ENCODE results near the gene MYO5A.
"Not testable (repeated sequence)": the region's sequence is repeated elsewhere in the genome, so short reads cannot be mapped to it uniquely, and the experiment has no call there.

Gene MYO5A

DNA sequence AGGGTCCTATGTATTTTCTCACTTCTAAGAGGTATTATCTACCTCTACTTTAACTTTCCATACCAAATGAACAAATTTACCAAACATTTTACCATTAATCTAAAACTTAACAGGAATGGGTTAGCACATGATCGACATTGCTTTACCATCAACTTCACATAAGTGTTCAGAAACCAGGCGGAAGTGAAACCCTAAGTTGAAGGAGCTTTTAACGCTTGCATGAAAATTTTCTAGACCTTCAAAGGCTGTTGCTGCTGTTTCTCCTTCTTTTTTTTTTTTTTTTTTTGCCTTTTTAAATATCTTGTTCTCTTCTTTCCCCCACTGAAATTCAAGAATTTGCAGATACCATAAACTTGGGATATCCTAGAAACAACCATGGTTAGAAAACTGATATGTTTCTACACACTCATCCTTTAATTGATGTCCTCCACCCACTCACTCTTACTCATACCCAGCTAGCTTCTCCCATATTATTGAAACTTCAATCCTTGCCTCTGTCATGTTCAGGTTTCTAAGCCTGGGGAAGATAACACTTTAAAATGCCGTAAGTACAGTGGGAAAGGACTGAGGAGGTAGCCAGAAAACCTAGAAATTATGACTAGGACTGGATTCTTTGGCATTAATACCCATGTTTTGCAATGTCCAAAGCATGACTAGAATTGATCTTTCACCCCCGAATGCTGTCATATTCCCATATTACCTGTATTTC lies 24.7 kb downstream of the MYO5A start:
- no peak for DNase-seq

DNA sequence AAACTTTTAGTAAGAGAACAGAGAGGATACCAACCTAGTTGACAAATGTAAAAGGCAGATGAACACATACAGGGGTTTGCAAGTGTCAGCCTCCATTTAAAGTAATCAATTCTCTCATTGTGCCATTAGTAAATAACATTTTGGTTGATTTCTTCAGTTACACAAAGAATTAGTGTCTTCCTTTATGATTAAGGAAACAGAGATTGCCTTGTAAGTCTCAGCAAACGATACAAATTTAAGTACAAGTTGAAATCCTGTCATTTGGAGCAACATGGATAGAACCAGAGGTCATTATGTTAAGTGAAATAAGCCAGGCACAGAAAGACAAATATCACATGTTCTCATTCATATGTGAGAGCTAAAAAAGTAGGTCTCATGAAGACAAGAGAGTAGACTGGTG lies 26.1 kb downstream of the MYO5A start:
- no peak for DNase-seq

DNA sequence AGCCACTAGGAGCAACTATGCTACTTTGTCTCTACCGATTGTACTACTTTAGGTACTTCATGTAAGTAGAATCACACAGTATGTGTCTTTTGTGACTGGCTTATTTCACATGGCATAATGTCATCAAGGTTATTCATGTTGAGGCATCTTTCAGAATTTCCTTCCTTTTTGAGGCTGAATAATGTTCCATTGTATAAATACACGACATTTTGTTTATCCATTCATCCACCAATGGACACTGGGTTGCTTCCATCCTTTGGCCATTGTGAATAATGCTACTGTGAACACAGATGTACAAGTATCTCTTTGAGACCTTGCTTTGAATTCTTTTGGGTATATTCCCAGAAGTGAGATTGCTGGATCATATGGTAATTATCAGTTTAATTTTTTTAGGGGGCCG lies 29.2 kb downstream of the MYO5A start:
- no peak for DNase-seq

DNA sequence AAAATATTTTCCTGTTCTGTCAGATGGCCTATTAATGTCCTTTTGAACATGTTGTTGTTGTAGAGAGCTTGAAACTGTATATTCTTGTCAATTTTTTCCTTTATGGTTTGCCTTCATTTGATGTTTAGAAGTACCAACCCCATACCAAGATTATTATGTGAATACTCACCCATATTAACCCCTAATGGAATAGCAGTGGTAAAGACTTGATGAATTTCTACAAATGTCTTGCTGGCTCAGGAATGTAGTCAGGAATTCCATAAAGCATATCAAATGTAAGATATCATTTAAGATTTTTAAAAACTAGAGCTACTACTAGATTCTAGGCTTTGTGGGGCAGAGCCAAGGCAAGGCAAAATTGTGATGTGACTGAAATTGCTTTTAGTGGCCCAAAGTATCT lies 30.0 kb downstream of the MYO5A start:
- DNase-seq = no peak

DNA sequence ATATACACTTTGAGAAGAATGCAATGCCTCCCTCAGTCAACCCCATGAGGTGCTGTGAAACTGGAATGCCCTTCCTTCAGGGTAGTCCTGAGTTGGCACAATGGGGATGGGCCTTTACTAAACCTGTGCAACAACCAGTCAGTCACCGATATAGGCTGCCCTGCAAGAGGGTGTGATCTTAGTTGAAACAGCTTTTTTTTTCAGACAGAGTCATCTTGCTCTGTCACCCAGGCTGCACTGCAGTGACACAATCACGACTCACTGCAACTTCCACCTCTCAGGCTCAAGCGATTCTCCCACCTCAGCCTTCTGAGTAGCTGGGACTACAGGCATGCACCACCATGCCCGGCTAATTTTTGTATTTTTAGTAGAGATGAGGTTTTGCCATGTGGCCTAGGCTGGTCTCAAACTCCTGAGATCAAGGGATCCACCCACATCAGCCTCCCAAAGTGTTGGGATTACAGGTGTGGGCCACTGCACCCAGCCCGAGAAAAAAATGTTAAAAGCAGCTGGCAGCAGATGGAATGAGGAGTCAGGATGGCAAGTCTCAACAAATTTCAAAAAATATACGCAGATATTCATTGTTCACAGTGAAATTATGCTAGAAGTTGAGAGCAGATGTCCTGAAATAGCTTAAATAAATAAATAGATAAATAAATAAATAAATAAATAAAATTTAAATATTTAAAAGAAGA lies 31.8 kb downstream of the MYO5A start:
- DNase-seq = no peak

DNA sequence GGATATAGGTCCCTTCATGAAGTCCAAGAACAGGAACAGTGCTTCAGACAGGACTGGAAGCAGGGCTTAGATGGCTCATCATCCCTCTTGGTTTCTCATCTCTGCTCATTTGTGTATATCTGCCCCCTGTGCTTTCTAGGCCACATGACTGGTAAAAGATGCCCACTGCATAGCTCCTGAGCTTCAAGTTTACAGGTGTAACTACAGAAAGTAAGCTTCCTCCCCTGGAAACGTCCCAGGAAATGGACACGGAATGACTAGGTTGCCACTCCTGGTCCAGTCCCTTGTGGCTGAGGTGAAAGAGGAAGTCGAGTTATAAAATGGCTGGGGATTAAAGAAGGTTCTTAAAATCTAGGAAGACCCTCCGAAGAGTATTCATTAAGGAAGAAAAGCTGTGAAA lies 32.5 kb downstream of the MYO5A start:
- DNase-seq = no peak

DNA sequence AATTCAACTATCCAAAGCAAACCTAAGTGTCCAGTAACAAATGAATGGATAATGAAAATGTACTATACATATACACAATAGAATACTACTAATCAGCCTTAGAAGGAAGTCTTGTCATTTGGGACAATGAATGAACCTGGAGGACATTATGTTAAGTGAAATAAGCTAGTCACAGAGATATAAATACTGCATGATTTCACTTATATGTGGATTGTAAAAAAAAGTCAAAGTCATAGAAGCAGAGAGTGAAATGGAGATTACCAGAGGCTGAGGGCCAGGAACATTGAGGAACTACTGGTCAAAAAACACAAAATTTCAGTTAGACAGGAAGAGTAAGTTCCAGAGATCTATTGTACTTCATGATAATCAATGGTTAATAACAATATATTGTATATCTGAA lies 33.6 kb downstream of the MYO5A start:
- DNase-seq = no peak

DNA sequence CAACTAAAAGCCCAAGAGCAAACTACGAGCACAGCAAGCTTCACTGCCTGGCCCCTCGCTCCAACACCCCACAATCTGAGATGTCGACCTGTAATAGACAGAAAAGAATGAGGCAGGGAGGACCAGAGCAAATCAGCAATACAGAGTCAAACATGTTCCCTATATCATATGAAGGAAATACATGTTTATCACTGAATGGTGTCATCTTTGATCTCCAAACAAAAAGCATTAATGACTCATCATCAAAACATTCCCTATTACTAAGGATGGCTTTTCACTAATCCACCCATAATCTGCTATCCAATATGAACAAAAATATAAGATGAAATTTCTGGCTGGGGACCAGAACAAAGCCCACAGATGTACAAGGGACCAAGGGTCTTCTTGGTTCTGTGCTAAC lies 34.7 kb downstream of the MYO5A start:
- DNase-seq = no peak

DNA sequence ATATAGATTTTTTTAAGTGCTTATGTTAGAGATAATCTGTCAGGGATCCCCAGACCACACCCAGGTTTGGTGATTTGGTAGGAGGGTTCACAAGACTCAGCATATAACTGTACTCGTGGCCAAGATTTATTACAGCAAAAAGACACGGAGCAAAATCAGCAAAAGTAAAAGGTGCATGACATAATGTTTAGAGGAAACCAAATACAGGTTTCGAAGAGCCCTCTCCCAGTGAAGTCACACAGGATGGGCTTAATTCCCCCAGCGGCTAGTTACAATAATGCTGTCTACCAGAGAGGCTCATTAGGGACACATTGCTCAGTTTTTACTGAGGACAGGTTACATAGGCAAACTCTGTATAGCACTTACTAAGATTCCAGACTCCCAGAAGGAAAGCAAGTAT lies 36.5 kb downstream of the MYO5A start:
- no peak for DNase-seq

DNA sequence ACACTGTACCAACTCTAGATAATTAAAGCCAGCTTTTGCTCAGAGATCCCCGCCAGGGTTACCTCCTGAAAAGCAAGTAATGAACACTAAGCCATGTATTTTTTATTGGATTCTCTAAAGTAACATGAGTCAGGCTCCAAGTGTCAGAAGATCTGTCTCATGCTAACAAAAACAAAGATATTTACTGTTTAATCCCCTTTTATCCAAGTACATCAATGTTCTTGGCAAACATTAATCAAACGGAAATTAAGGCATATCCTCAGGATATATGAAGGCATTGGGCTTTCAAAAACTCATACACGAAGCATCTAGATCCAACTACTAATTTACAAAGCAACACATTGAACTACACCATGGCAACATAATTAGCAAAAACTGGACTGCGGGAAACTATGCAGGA lies 37.2 kb downstream of the MYO5A start:
- DNase-seq = no peak

DNA sequence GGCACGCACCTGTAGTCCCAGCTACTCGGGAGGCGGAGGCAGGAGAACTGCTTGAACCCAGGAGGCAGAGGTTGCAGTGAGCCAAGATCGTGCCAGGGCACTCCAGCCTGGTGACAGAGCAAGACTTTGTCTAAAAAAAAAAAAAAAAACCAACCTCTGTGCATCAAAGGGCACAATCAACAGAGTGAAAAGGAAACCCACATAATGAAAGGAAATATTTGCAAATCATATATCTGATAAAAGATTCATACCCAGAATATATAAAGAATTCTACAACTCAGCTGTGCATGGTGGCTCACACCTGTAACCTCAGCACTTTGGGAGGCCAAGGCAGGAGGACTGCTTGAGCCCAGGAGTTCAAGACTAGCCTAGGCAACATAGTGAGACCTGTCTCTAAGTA lies 39.2 kb downstream of the MYO5A start:
- DNase-seq = not testable (repeated sequence)

DNA sequence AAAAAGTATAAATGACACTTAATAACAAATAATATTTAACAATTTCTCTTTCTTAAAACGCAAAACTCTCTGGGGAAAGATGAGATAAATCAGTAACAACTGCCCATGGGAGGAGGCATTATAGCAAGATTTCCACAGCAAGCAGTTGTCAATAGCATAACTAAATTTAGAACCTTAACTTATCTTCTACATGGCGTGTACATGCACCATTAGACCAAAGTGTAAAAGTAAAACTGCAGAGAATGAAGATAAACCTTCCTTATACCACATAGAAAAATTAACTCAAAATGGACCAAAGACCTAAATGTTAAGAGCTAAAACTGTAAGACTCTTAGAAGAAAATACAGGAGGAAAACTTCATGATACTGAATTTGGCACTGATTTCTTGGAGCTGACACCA lies 39.9 kb downstream of the MYO5A start:
- no peak for DNase-seq

DNA sequence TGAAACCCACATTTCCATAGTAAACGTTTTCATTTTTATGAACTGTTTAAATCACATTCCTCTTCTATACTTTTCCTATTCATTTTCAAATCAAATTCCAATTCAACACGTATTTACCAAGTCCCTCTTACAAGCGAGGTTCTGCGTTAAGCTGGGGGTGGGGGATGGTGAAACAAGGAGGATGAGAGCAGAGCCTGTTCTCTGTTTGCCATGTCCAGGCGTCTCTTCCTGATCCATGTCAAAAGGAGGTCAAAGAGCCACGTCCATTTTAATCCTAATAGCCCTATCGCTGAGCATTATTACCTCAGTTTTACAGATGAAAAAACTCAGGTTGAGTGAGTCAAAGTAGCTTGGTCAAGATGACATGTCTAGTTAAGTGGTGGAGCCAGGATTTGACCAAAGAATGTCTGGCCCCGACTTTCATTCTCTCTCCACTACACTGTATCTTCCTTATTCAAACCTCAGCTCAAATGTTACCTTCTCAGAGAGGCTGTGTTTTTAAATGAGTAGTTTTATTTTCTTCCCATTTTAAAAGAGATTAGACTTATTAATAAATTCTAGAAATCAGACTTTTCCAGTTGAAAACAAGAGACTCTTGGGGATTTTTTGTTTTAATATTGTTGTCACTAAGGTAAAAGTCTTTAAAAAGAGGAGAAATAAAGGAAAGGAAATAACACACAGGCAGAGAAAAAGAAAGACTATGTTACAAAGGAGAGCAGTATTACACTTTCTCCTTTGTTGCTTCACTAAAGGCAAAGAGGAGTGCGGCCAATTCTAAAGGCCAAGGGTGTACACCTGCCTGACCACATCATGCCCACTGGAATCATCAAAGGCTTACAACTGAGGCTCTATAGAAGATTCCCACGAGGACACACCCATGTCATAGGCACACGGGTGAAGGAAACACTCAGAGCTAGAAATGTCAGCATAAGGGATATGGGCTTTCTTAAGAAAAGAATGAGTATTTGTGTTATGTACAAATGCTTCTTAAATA lies 42.4 kb downstream of the MYO5A start:
- DNase-seq = no peak

DNA sequence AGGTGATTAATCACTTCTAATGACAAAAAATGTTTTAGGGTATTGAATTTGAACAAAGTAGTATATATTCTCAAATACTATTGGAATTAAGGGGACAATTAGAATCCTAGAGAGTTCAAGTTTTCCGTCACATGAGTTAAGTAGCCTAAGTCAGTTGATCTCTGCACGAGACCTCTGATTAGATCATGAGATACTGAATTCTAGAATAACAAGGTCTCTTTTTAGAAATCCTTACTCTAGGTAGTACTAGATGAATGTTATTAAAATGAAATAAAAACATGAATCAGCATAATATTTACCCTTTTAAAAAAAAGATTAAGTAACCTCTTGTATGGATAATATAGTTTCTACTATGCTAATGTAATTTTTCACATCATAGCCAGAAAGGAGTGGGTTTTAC lies 43.4 kb downstream of the MYO5A start:
- no peak for DNase-seq

DNA sequence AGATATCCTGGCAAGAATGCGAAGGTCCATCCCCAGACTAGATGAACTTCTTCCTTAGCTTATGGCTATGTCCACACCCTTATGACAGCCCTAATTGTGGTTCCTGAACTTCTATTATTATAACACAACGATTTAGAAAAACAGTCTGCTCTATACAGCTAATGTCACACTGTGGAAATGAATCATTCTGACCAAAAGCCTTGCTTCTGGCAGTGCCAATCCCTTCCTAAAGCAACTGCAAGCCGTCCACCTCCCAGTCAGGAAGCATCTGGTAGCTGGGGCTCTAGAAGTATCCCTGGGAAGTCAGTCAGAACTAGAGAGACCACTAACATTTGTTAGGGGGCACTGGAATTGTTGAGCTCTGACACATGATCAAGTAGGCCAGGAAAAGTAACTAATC lies 45.0 kb downstream of the MYO5A start:
- no peak for DNase-seq

DNA sequence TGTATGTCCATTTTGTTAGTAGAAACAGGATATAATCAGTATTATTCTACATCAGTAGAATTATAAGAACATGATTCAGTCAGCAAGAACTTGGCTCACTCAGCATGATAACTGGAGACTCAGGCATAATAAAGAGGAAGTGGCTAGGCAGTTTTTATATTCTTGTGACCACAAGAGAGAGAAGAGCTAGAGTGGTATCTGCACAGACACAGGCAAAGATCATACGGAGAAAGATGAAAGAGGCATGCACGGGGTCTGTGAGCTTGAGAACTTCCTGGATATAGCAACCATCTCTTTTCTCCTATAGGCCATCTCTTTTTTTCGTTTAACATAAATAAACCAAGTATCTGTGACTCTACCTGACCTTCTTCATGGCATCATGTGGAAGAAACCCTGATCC lies 46.8 kb downstream of the MYO5A start:
- peak; percentile 32 for DNase-seq

DNA sequence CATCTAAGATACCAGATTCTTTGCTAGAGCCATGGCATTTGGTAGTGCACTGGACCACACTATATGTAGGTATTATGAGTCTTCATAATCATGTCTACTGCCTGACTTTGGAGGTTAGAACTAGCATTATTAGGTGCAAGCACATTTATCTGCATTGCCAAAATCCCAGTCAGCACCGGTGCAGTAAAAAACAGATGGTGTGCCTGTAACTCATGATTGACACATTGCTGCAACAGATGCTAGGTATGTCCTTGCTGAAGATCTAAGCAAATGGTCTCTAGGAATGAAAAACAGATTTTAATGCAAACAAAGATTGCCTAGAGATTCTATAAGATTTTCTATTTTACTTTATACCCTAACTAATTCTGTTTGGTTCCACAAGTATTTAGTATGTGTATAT lies 47.7 kb downstream of the MYO5A start:
- no peak for DNase-seq

DNA sequence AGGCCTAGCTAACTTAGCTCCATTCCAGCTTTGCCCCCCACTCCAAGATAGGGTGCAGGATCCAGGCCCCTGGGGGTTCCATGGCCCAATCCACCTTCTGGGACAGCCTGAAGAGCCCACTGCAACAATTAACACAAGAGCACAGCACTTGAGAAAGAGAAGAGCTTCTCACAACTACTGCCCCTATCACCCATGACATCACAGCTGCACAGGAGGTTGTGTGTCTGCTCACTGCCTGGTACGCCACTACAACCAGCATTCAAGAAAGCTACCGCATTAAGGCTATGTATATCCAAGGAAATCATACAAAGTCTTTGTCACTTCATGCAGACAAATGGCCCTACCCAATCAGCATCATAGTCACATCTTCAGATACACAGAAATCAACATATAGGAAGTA lies 62.0 kb downstream of the MYO5A start:
- no peak for DNase-seq

DNA sequence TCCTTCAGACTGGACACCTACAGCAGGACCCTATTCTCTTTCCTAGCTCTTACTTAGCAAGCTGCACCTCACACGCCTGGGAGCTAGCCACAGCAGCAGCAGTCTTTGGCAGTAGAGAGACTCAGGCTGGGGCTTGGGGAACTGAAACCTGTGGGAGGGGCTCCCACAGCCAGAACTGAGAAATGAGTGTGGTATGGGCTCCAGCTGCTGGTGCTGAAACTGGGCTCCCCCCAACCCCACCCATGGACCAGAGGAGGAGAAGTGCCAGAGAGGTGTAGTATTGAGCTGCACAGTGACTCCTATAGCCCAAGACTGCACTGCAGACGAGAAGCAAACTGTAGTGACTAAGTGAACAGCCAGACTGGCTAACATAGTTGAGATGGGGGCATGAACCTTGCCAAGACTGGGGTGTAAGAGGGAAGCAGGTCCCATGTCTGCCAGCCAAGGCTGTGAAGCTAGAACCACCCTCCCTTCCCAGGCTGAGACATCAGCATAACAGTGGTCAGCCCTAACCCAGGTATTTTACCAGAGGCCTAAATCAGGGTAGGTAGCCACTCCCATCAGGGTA lies 62.5 kb downstream of the MYO5A start:
- no peak for DNase-seq

DNA sequence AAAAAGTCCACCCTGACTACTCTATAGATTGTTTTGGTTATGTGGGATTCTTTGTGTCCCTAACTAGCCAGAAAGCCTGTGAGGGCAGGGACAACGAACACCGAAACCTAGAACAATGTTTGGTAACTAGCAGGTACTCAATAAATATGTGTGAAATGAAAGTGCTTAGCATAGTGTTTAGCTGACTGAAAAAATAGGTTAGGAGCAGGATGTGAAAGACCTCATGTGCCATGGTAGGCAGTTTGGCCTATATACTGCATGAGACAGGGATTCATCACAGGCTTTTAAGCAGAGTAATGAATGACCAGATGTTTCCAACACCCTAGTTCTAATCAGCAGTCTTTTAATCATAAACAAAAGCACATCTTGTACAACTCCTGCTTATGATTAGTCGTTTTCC lies 64.2 kb downstream of the MYO5A start:
- no peak for DNase-seq

DNA sequence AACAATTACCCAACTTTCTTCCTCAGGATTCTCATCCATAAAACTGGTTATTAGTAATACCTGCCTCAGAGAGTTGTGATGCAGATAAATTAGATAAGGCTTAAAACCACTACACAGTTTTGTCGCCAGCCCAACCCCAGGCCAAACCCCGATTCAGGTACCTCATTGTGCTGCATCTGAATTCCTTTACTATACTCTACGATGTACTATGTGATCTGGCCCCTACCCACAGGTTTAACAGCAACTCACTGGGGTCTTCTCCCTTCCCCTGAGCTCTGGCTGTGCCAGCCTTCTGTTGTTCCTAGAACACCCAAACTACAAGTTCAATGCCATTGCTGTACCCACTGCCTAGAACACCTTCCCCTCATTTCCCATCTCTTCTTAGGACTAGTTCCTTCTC lies 64.6 kb downstream of the MYO5A start:
- no peak for DNase-seq

DNA sequence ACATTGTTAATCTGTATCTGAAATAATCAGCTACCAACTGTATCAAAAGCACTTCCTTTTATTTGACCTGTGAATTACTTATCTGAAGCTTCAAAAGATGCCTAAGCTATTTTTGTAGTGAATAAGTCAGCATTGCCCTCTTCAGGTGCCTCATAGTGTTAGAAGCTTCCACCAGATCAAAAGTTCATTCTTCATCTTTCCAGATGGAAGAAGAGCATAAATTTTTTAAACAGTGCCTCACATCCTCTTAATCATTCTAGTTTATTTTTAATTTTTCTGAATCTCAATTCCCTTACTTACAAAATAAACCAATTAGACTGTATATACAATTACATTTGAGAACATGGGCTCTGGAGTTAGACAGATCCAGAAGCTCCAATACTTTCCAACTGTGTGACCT lies 65.0 kb downstream of the MYO5A start:
- DNase-seq = no peak

DNA sequence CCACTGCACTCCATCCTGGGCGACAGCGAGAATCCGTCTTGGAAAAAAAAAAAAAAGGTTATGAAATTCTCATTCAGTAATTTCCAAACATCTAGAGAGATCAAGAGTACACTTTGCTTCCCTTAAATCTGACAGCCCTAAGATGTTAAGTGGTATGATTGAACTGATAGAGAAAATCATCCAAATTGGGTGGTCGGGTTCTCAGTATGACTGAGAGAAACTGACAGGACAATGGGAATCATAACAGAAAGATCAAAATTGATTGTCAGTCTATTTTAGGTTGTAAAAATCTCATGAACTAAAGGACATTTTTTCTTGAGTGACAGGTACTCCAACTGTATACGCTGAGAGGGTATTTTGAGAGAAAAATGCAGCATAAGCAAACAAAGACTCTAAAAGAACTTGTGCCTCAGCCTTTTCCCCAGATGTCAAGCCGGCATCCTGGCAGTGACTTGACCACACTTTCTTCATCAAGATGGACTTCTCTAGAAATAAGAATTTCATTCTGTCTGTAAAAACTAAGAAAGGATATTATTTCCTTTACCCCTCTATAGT lies 65.8 kb downstream of the MYO5A start:
- DNase-seq = no peak
